NCI-H345 treated with DMSO at 0.1 percent for 48 hours (cell line): ENCODE results near the gene PEX7.
"Not testable (repeated sequence)": the region's sequence is repeated elsewhere in the genome, so short reads cannot be mapped to it uniquely, and the experiment has no call there.

Experiments used
- DNase-seq: peaks from one replicate; lab custom pipeline; 2025; ENCODE audit not compliant: unreplicated experiment; lab: John Stamatoyannopoulos, UW

PEX7 gene

GRCh38 chr6:136822376-136823127 is at the start of gene PEX7:
PEX7 (plus strand) TSS chr6:136822592; CDS start chr6:136822666, 74 bp downstream.
- peak; percentile 78 for DNase-seq

GRCh38 chr6:136772685-136773472 is 49.5 kb upstream of the PEX7 start:
- no peak for DNase-seq

GRCh38 chr6:136773473-136773796 is 49.0 kb upstream of the PEX7 start:
- DNase-seq: no peak

GRCh38 chr6:136774228-136775041 is 48.0 kb upstream of the PEX7 start:
- no peak for DNase-seq

GRCh38 chr6:136775081-136775480 is 47.3 kb upstream of the PEX7 start:
- DNase-seq: no peak

GRCh38 chr6:136775548-136775947 is 46.8 kb upstream of the PEX7 start:
- no peak for DNase-seq

GRCh38 chr6:136777651-136778050 is 44.7 kb upstream of the PEX7 start:
- no peak for DNase-seq

GRCh38 chr6:136779682-136780081 is 42.7 kb upstream of the PEX7 start:
- DNase-seq: no peak

GRCh38 chr6:136780972-136781371 is 41.4 kb upstream of the PEX7 start:
- DNase-seq: no peak

GRCh38 chr6:136782021-136782770 is 40.2 kb upstream of the PEX7 start:
- DNase-seq: no peak

GRCh38 chr6:136783021-136783420 is 39.4 kb upstream of the PEX7 start:
- DNase-seq: no peak

GRCh38 chr6:136783495-136784270 is 38.7 kb upstream of the PEX7 start:
- no peak for DNase-seq

- DNase-seq: no peak
These were observed 38.1 kb upstream of the PEX7 start for GRCh38 chr6:136784271-136784664.

- no peak for DNase-seq
These were observed 37.3 kb upstream of the PEX7 start for GRCh38 chr6:136784910-136785746.

GRCh38 chr6:136786658-136787057 is 35.7 kb upstream of the PEX7 start:
- no peak for DNase-seq

- no peak for DNase-seq
These were observed 34.7 kb upstream of the PEX7 start for GRCh38 chr6:136787726-136788068.

- DNase-seq: no peak
These were observed 34.1 kb upstream of the PEX7 start for GRCh38 chr6:136788069-136788902.

GRCh38 chr6:136789440-136789839 is 33.0 kb upstream of the PEX7 start:
- not testable (repeated sequence) for DNase-seq
